Neuronal stem cell (in vitro differentiated cells): Measurements from ENCODE around the gene HACD2.
A peak's percentile ranks its signal among the peaks of the same experiment; 100 is the strongest.

Experiments
- DNase-seq: peaks from one replicate; pipeline ENCODE4 v3.0.0-alpha.2; 2013; ENCODE audit warnings: low spot score
- H2AFZ ChIP-seq: one replicate; pipeline ENCODE4 v1.6.1; 2013; ENCODE audit warnings: mild to moderate bottlenecking, low read length, inconsistent platforms
- H2AK5ac ChIP-seq: 2 replicates; pipeline ENCODE4 v1.6.1; 2013; ENCODE audit warnings: low read depth, mild to moderate bottlenecking, inconsistent platforms, low read length, moderate library complexity, mixed read lengths
- H2BK120ac ChIP-seq: 2 replicates; pipeline ENCODE4 v1.6.1; 2013; ENCODE audit warnings: low read depth, mild to moderate bottlenecking, inconsistent platforms, low read length, moderate library complexity, mixed read lengths
- H2BK12ac ChIP-seq: one replicate; pipeline ENCODE4 v1.6.1; 2013; ENCODE audit warnings: low read length, inconsistent platforms
- H2BK15ac ChIP-seq: 2 replicates; pipeline ENCODE4 v1.6.1; 2013; ENCODE audit warnings: mild to moderate bottlenecking, low read length, inconsistent platforms, mixed read lengths
- H2BK5ac ChIP-seq: one replicate; pipeline ENCODE4 v1.6.1; 2013; ENCODE audit warnings: inconsistent platforms, mild to moderate bottlenecking, low read length, moderate library complexity
- H3K14ac ChIP-seq: one replicate; pipeline ENCODE4 v1.6.1; 2013; ENCODE audit warnings: low read length, inconsistent platforms
- H3K18ac ChIP-seq: 2 replicates; pipeline ENCODE4 v1.6.1; 2013; ENCODE audit warnings: low read length, inconsistent platforms
- H3K23ac ChIP-seq: 2 replicates; pipeline ENCODE4 v1.6.1; 2013; ENCODE audit warnings: low read depth, mild to moderate bottlenecking, mixed read lengths, low read length, inconsistent platforms; ENCODE audit not compliant: poor library complexity
- H3K27ac ChIP-seq: replicated peaks from 3 replicates; pipeline ENCODE4 v1.5.1; 2013; ENCODE audit warnings: low read length, inconsistent platforms
- H3K27me3 ChIP-seq, 3 experiments: 2 replicates each; pipeline ENCODE4 v1.6.1; 2013; ENCODE audit warnings: low read length in 3 of 3, mild to moderate bottlenecking in 2 of 3, inconsistent platforms in 1 of 3, low read depth in 1 of 3, mixed read lengths in 1 of 3, moderate library complexity in 1 of 3; ENCODE audit not compliant: control insufficient read depth in 3 of 3, insufficient read depth in 3 of 3
- H3K36me3 ChIP-seq, 2 donors: replicated peaks in 1 of 2; 2 replicates each; pipeline ENCODE4 v1.6.1; 2013; ENCODE audit warnings: low read length in 2 of 2; ENCODE audit not compliant: control insufficient read depth in 2 of 2, insufficient read depth in 2 of 2
- H3K4ac ChIP-seq: 2 replicates; pipeline ENCODE4 v1.6.1; 2013; ENCODE audit warnings: inconsistent platforms, mild to moderate bottlenecking, low read length, moderate library complexity
- H3K4me1 ChIP-seq, 2 donors: 1 replicate in 1 of 2; 2 replicates in 1 of 2; pipeline ENCODE4 v1.6.1; 2013; ENCODE audit warnings: low read length in 2 of 2, low read depth in 1 of 2; ENCODE audit not compliant: control insufficient read depth in 2 of 2, insufficient read depth in 1 of 2
- H3K4me2 ChIP-seq: one replicate; pipeline ENCODE4 v1.6.1; 2013; ENCODE audit warnings: mild to moderate bottlenecking, low read length, inconsistent platforms; ENCODE audit not compliant: insufficient read depth, poor library complexity, severe bottlenecking
- H3K4me3 ChIP-seq, 2 donors: 2 replicates each; pipeline ENCODE4 v1.5.1; 2013; ENCODE audit warnings: low read length in 2 of 2, mild to moderate bottlenecking in 2 of 2, inconsistent platforms in 1 of 2, moderate library complexity in 1 of 2
- H3K79me1 ChIP-seq: one replicate; pipeline ENCODE4 v1.6.1; 2013; ENCODE audit warnings: low read depth, mild to moderate bottlenecking, inconsistent platforms, low read length, moderate library complexity
- H3K9ac ChIP-seq: one replicate; pipeline ENCODE4 v1.6.1; 2013; ENCODE audit warnings: mild to moderate bottlenecking, low read depth, low read length, inconsistent platforms; ENCODE audit not compliant: poor library complexity
- H3K9me3 ChIP-seq, 2 donors: replicated peaks in 1 of 2; 2 replicates each; pipeline versions ENCODE3 to v1.6.1; 2013; ENCODE audit warnings: low read length in 2 of 2, mild to moderate bottlenecking in 2 of 2, inconsistent platforms in 1 of 2, low read depth in 1 of 2, mixed read lengths in 1 of 2, moderate library complexity in 1 of 2; ENCODE audit not compliant: control insufficient read depth in 2 of 2, insufficient read depth in 1 of 2
- H4K8ac ChIP-seq: one replicate; pipeline ENCODE4 v1.6.1; 2013; ENCODE audit warnings: low read depth, mild to moderate bottlenecking, inconsistent platforms, low read length, moderate library complexity
- H4K91ac ChIP-seq: one replicate; pipeline ENCODE4 v1.6.1; 2013; ENCODE audit warnings: low read length, low read depth, mild to moderate bottlenecking, inconsistent platforms; ENCODE audit not compliant: poor library complexity
- WGBS, 2 donors: extraction: QIAGEN DNeasy Blood & Tissue Kit; methylation state at CpG; one replicate each; pipeline ENCODE4 v1.1.7; 2013; ENCODE audit warnings: missing lambda C conversion rate in 2 of 2, mixed read lengths in 1 of 2; ENCODE audit not compliant: insufficient read length in 2 of 2, insufficient replicate concordance in 1 of 2; ENCODE audit errors: extremely low coverage in 2 of 2; 5-methylcytosine and 5-hydroxymethylcytosine counted together

The HACD2 gene

DNA sequence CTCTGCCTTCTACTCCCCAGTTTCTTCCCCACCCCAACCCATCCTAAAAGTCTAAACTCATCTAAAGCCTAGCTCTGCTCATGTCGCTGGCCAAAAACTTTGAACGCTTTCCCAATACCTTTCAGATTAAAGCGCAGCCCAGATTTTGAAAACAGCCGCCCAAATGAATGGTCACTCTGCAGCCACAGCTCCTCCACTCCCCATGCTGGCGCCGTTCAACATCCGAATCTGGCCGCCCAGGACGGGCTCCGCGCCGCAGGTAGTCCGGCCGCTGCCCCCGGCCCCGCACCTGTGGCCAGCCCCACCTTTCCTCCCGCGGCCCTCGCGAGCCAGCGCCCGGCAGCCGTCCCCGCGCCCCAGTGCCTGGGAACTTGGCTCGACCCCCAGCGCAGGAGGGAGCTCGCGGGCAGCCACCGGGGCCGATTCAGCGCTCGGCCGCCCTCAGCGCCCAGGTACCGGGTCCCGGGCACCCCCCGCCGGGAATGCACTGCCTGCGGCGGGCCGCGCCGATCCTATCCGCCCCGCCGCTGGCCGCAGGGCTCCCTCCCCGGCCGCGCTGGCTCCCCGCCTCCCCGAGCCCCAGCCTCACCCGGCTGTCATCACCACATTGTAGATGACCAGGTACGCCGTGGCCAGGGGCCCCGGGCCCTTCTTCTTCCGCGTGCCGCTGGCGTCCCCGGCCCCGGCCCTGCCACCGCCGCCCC, 417 bp downstream of the HACD2 start:
- Histone ChIP-seq H2AFZ (peak overlapping the region; percentile 95), H3K4me1 (peaks cover 0 to 4% of the 10 kb centered on the region in 2 donors), H2BK120ac (no peak overlapping the region), H2BK15ac (peak overlapping the region; percentile 42), H2AK5ac (no peak overlapping the region), H3K23ac (peak overlapping the region; percentile 98), H4K8ac (no peak overlapping the region), H2BK12ac (no peak overlapping the region), H3K4me2 (peak overlapping the region; percentile 85), H3K36me3 (peaks cover 2 to 30% of the 10 kb centered on the region in 2 donors), H3K79me1 (no peaks in the 10 kb centered on the region), H3K4me3 (peak overlapping the region; percentile 63 to 90), H3K27ac (peak overlapping the region; percentile 61), H3K4ac (no peak overlapping the region), H3K14ac (no peak overlapping the region), H3K18ac (peak overlapping the region; percentile 94), H3K27me3 (no peaks in the 10 kb centered on the region), H2BK5ac (peak overlapping the region; percentile 77), H3K9me3 (peaks cover 4 to 17% of the 10 kb centered on the region in 2 donors), H3K9ac (peak overlapping the region; percentile 92), H4K91ac (no peak overlapping the region)
- DNase-seq = no peak
- no CpG with 5 or more reads among the region's 65 CpGs for WGBS, 2 donors

DNA sequence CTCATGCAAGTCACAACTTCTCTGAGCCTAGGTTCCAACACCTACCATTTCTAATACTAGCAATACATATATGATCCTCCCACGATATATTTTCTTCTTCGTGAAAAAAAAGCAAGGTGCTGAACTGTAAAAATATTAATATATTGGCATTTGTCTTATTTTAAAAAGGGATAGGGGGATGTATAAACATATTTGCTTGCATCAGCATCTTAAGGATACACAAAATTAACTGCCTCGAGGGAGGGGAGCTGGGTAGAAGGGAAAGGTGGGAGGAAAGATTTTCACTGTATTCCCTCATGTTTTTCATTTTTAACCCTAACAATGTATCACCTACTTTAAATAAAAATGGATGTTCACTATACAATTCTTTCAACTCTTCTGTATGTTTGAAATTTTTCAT, 1.3 kb downstream of the HACD2 start:
- Histone ChIP-seq H2BK15ac (no peak overlapping the region), H3K27ac (no peak overlapping the region), H3K27me3 (no peaks in the 10 kb centered on the region), H2AFZ (no peak overlapping the region), H4K91ac (no peak overlapping the region), H3K18ac (no peak overlapping the region), H3K4me2 (no peak overlapping the region), H2BK5ac (no peak overlapping the region), H2BK120ac (no peak overlapping the region), H3K4ac (no peak overlapping the region), H3K4me3 (peak overlapping the region in 1 of 2 donors; percentile 63), H3K9me3 (peaks cover 4 to 10% of the 10 kb centered on the region in 2 donors), H3K79me1 (no peaks in the 10 kb centered on the region), H2BK12ac (no peak overlapping the region), H3K14ac (no peak overlapping the region), H4K8ac (no peak overlapping the region), H3K4me1 (peaks cover 0 to 4% of the 10 kb centered on the region in 2 donors), H2AK5ac (no peak overlapping the region), H3K36me3 (peaks cover 4 to 38% of the 10 kb centered on the region in 2 donors), H3K9ac (no peak overlapping the region), H3K23ac (no peak overlapping the region)
- no peak for DNase-seq
- no CpG with 5 or more reads among the region's 3 CpGs for WGBS, 2 donors

DNA sequence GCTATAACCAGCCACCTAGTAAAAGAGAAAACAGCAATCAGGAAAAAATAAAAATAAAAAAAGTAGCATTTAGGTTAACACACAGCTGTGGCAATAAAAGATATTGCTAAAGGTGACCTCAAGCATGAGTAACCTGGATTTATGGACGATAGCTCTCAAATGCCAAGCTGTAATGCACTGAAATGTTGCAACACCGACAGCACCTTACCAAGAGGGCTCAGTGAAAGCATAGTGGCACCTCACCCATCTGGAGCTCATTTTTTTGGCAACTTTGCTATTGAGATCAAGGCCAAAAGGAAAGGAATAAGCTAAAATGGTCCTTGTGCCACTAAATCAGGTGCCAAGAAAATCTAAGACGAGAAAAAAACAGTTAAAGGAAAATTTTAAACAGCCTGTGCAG, 2.5 kb downstream of the HACD2 start:
- Histone ChIP-seq H2BK5ac (no peak overlapping the region), H3K27ac (no peak overlapping the region), H3K4me1 (peaks cover 0 to 4% of the 10 kb centered on the region in 2 donors), H3K79me1 (no peaks in the 10 kb centered on the region), H3K9me3 (peaks cover 1 to 4% of the 10 kb centered on the region in 2 donors), H3K23ac (no peak overlapping the region), H2AFZ (no peak overlapping the region), H3K9ac (no peak overlapping the region), H2BK120ac (no peak overlapping the region), H2AK5ac (no peak overlapping the region), H3K4me2 (no peak overlapping the region), H3K27me3 (no peaks in the 10 kb centered on the region), H4K91ac (no peak overlapping the region), H4K8ac (no peak overlapping the region), H2BK12ac (no peak overlapping the region), H3K36me3 (peaks cover 4 to 49% of the 10 kb centered on the region in 2 donors), H3K14ac (no peak overlapping the region), H3K4me3 (no peak overlapping the region), H3K18ac (no peak overlapping the region), H2BK15ac (no peak overlapping the region), H3K4ac (no peak overlapping the region)
- no CpG with 5 or more reads among the region's 3 CpGs for WGBS, 2 donors
- DNase-seq = no peak

DNA sequence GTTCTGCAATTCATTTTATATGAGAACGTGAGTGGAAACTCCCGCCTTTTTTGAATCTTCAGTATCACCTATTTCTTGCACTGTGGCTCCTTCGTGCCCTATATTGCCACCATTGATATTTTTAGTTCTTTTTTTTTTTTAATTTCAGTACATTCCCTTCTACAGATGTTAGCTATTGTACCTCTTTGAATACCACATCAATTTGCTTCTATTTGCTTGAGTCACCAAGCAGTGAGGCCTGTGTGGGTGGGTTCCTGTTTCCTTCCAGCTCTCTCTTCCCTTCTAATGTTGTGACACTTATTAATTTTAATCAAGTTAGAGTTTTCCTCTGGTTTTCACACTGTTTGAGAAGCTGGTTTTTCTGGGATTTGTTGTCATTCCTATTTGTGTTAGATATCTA, 8.7 kb downstream of the HACD2 start:
- no CpG with 5 or more reads among the region's 3 CpGs for WGBS, 2 donors
- H3K27me3 ChIP-seq = no peaks in the 10 kb centered on the region
- no peak overlapping the region for H3K4me3 ChIP-seq
- H2BK5ac ChIP-seq = no peak overlapping the region
- no peak overlapping the region for H3K4ac ChIP-seq
- no peak overlapping the region for H2AFZ ChIP-seq
- no peak overlapping the region for H4K91ac ChIP-seq
- no peak overlapping the region for H2AK5ac ChIP-seq
- no peak overlapping the region for H3K18ac ChIP-seq
- no peak overlapping the region for H4K8ac ChIP-seq
- H3K27ac ChIP-seq = no peak overlapping the region
- H3K4me1 ChIP-seq = peaks cover 0 to 2% of the 10 kb centered on the region in 2 donors
- no peaks in the 10 kb centered on the region for H3K79me1 ChIP-seq
- no peaks in the 10 kb centered on the region for H3K9me3 ChIP-seq
- H3K9ac ChIP-seq = no peak overlapping the region
- no peak for DNase-seq
- no peak overlapping the region for H3K14ac ChIP-seq
- H3K23ac ChIP-seq = no peak overlapping the region
- H2BK15ac ChIP-seq = no peak overlapping the region
- peaks cover 3 to 87% of the 10 kb centered on the region in 2 donors for H3K36me3 ChIP-seq
- no peak overlapping the region for H2BK12ac ChIP-seq
- no peak overlapping the region for H2BK120ac ChIP-seq
- no peak overlapping the region for H3K4me2 ChIP-seq
